Uterus (tissue), 2 donors: ENCODE measurements around the gene RAB29.

Experiments
- CTCF ChIP-seq, 4 experiments: fragments of 200-600 bp in 2 of 4; fragments of 450-650 bp in 2 of 4; sonication (generic) in 2 of 4; IDR thresholded peaks; one replicate each; pipeline ENCODE4 v1.5.1; 2016 to 2019; ENCODE audit warnings: antibody characterized with exemption in 4 of 4, mild to moderate bottlenecking in 2 of 4, moderate library complexity in 1 of 4
- POLR2A ChIP-seq, 2 donors: fragments of 450-650 bp; IDR thresholded peaks; one replicate each; pipeline ENCODE4 v1.6.1; 2016; ENCODE audit warnings: antibody characterized with exemption in 2 of 2, mild to moderate bottlenecking in 1 of 2, moderate library complexity in 1 of 2

- TF ChIP-seq POLR2A (IDR thresholded peaks at IDR 0.05) (no peak), CTCF (IDR thresholded peaks at IDR 0.05) (peak; percentile 62 to 84 (median 78))
Measured at GRCh38 chr1:205791568-205792180, 16.4 kb upstream of the RAB29 start.
